Glutamatergic neuron (in vitro differentiated cells): Measurements from ENCODE around the gene CAPN1. TPM values are rescaled to one million over a fixed set of nuclear protein-coding genes. Genes with fewer than 3 reads are reported as not detected.

Source experiments
- DNase-seq: peaks from one replicate; pipeline ENCODE4 v3.0.0; 2022
- H3K27ac Mint-ChIP-seq: one replicate; pipeline ENCODE4 v1.8.0; 2020; ENCODE audit warnings: mild to moderate bottlenecking, mixed read lengths, inconsistent platforms; ENCODE audit not compliant: unreplicated experiment
- H3K27me3 Mint-ChIP-seq: one replicate; pipeline ENCODE4 v1.8.0; 2020; ENCODE audit warnings: mild to moderate bottlenecking, moderate library complexity, mixed read lengths, inconsistent platforms; ENCODE audit not compliant: unreplicated experiment
- H3K36me3 Mint-ChIP-seq: one replicate; pipeline ENCODE4 v1.8.0; 2020; ENCODE audit warnings: mild to moderate bottlenecking, mixed read lengths, inconsistent platforms; ENCODE audit not compliant: unreplicated experiment
- H3K4me1 Mint-ChIP-seq: one replicate; pipeline ENCODE4 v1.8.0; 2020; ENCODE audit warnings: mild to moderate bottlenecking, low read depth, mixed read lengths, inconsistent platforms; ENCODE audit not compliant: unreplicated experiment
- H3K4me3 Mint-ChIP-seq: one replicate; pipeline ENCODE4 v1.8.0; 2020; ENCODE audit warnings: mild to moderate bottlenecking, mixed read lengths, inconsistent platforms; ENCODE audit not compliant: unreplicated experiment
- H3K9me3 Mint-ChIP-seq: one replicate; pipeline ENCODE4 v1.8.0; 2020; ENCODE audit warnings: mild to moderate bottlenecking, moderate library complexity, mixed read lengths, inconsistent platforms; ENCODE audit not compliant: unreplicated experiment
- total RNA-seq: library from RNA; stranded (reverse); fragmentation: NEBNext Ultra II Directional; extraction: Animal tissue kit (Norgen Biotek cat#: 25700); gene quantifications from one replicate; pipeline ENCODE4 v1.2.1, GENCODE V29; 2021; ENCODE audit not compliant: unreplicated experiment
- TF ChIP-seq, protein P1 (sequence below): fragments of 200-600 bp; sonication (generic); IDR thresholded peaks from one replicate; pipeline ENCODE4 v1.5.0; 2021; ENCODE audit not compliant: partially characterized antibody, unreplicated experiment

The CAPN1 gene
- total RNA-seq, 1 donor from 2014 or later = 234 TPM

- peak within 1 kb of the TSS; percentile 97 for H3K4me3 Mint-ChIP-seq
- H3K9me3 Mint-ChIP-seq = peaks cover 9% of the 10 kb centered on the region
- H3K27me3 Mint-ChIP-seq = peaks cover 6% of the 10 kb centered on the region
- TF ChIP-seq, protein P1, sequence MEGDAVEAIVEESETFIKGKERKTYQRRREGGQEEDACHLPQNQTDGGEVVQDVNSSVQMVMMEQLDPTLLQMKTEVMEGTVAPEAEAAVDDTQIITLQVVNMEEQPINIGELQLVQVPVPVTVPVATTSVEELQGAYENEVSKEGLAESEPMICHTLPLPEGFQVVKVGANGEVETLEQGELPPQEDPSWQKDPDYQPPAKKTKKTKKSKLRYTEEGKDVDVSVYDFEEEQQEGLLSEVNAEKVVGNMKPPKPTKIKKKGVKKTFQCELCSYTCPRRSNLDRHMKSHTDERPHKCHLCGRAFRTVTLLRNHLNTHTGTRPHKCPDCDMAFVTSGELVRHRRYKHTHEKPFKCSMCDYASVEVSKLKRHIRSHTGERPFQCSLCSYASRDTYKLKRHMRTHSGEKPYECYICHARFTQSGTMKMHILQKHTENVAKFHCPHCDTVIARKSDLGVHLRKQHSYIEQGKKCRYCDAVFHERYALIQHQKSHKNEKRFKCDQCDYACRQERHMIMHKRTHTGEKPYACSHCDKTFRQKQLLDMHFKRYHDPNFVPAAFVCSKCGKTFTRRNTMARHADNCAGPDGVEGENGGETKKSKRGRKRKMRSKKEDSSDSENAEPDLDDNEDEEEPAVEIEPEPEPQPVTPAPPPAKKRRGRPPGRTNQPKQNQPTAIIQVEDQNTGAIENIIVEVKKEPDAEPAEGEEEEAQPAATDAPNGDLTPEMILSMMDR = no peak
- no peaks in the 10 kb centered on the region for H3K36me3 Mint-ChIP-seq
- peak within 1 kb of the TSS; percentile 99 for H3K27ac Mint-ChIP-seq
- peaks cover 15% of the 10 kb centered on the region for H3K4me1 Mint-ChIP-seq
- DNase-seq = peak; percentile 92
Measured at GRCh38 chr11:65134240-65134951, 47.3 kb upstream of the CAPN1 start, which contains the start of gene SYVN1. Gene SYVN1, minus strand, starts transcription at chr11:65134519. Its CDS starts 918 bp downstream, at chr11:65133601.

DNA sequence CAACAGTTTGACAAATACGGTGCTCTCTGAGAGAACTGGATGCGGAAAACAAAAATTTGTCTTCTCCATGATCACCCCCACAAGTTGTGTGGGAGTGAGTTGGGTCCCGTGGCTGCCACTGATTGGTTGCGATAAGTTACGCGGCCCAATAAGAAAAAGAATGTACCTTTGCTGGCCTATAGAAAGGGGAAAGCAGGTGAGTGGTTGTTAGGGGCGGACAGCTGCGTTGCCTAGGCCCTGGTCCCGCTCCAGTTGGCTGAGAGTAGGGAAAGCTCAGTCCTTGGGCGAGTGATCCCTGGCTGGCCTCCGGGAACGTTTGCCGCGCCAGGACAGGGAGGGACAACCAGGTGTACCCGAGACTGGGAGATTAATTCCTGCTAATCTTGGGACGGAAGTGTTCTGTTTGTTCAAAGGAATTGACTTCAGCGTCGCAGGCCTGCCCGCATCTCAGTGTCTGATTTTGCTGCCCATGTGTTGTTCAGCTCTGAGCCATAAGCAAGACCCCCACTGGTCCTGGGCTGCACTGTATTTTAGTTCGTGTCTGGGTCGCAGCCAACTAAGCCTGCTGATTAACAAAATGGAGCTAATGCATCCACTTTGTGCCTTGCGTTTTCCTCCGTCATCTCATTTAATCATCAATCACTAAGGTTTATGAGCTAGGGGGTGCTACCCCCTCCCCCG, 46.6 kb upstream of the CAPN1 start:
- Mint-ChIP-seq H3K36me3 (no peaks in the 10 kb centered on the region), H3K4me3 (peak overlapping the region; percentile 97), H3K9me3 (peaks cover 9% of the 10 kb centered on the region), H3K27me3 (peaks cover 6% of the 10 kb centered on the region), H3K4me1 (peaks cover 15% of the 10 kb centered on the region), H3K27ac (peak overlapping the region; percentile 99)
- TF ChIP-seq, protein P1 = no peak
- DNase-seq = peak; percentile 75

DNA sequence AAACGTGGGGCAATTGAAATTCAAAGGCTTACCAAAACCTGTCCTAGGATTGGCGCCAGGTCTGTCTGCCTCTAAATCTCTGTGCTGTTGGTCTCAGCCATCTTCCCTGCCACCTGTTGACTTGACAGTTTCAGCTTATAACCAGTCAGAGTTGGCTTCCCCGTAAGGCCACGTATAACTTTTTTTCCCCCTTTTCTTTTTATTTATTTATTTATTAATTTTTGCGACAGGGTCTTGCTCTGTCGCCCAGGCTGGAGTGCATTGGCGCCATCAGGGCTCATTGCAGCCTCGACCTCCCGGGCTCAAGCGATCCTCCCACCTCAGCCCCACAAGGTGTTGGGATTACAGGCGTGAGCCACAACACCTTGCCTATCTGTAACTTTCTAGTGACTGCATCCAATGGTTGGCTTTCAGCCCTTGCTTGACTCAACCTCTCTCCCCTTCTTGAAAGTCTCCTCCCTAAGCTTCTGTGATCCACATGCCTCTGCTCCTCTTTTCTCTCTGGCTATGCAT, 46.0 kb upstream of the CAPN1 start:
- Mint-ChIP-seq H3K9me3 (peaks cover 9% of the 10 kb centered on the region), H3K36me3 (no peaks in the 10 kb centered on the region), H3K27ac (peak overlapping the region; percentile 99), H3K4me1 (peaks cover 15% of the 10 kb centered on the region), H3K27me3 (peaks cover 6% of the 10 kb centered on the region), H3K4me3 (peak overlapping the region; percentile 97)
- TF ChIP-seq, protein P1 = no peak
- no peak for DNase-seq

- H3K9me3 Mint-ChIP-seq = peaks cover 9% of the 10 kb centered on the region
- H3K4me3 Mint-ChIP-seq = peak overlapping the region; percentile 84
- H3K36me3 Mint-ChIP-seq = no peaks in the 10 kb centered on the region
- no peak overlapping the region for H3K27ac Mint-ChIP-seq
- TF ChIP-seq, protein P1 = no peak
- peaks cover 6% of the 10 kb centered on the region for H3K27me3 Mint-ChIP-seq
- no peak for DNase-seq
- peaks cover 15% of the 10 kb centered on the region for H3K4me1 Mint-ChIP-seq
Measured at GRCh38 chr11:65136515-65137096, 45.1 kb upstream of the CAPN1 start.
